ENCODE data around the gene EPHB1.

DNA sequence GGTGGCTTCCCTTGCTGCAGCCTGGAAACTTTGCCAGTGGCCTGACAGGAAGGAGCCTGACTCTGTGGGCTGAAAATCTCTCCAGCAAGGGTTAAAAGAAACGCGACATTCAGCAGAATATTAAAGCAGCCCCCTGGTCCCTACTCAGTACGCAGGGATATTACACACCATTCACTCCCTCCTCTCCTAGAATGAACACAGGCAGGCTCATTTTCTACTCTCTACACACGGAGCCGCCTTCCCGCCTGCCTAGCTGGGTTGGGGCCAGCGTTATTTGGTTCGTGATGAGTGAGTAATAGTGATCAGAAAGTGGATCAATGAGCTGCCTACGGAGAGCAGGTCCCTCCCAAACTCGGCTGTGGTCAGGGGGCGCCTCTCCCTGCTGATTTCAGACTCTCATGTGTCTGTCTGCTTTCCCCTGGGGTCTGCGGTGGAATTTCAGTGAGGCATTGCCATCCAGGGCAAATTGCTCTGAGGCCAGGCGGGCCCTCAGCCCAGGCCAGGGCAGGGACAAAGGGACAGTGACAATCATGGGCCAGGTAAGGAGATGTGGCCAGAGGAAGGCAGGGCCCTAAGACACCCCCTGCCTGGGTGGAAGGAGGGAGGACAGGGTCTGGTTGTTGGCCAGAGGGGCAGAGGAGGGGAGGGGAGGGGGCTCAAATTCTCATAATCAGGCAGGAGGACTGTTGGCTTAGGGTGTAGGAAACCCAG, 2.8 kb downstream of the EPHB1 start:
- TF ChIP-seq, protein P1, sequence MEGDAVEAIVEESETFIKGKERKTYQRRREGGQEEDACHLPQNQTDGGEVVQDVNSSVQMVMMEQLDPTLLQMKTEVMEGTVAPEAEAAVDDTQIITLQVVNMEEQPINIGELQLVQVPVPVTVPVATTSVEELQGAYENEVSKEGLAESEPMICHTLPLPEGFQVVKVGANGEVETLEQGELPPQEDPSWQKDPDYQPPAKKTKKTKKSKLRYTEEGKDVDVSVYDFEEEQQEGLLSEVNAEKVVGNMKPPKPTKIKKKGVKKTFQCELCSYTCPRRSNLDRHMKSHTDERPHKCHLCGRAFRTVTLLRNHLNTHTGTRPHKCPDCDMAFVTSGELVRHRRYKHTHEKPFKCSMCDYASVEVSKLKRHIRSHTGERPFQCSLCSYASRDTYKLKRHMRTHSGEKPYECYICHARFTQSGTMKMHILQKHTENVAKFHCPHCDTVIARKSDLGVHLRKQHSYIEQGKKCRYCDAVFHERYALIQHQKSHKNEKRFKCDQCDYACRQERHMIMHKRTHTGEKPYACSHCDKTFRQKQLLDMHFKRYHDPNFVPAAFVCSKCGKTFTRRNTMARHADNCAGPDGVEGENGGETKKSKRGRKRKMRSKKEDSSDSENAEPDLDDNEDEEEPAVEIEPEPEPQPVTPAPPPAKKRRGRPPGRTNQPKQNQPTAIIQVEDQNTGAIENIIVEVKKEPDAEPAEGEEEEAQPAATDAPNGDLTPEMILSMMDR (IDR thresholded peaks at IDR 0.05 in 4 of 5, conservative IDR thresholded peaks at IDR 0.05 in 1 of 5): no peak
- TF ChIP-seq POLR2A (IDR thresholded peaks at IDR 0.05): no peak
